HCT116 (cell line): ENCODE results near the gene CATSPERB. TPM values are rescaled to one million over a fixed set of nuclear protein-coding genes. Genes with fewer than 3 reads are reported as not detected.

Experiments
- ATAC-seq: fragments of 200-7000 bp; cut with Tn5 transposase; 2 replicates; pipeline ENCODE4 v1.9.1; 2020; ENCODE audit warnings: mild to moderate bottlenecking, moderate library complexity
- BruUV-seq: library from RNA; stranded (reverse); fragments of 400-500 nt; replicated peaks from 2 replicates; lab custom pipeline; 2021; lab: Mats Ljungman, UMichigan
- CTCF ChIA-PET: fragments of 300-600 bp; sonication (Branson Sonifier 250); formaldehyde crosslinking; loops from one replicate; lab custom pipeline; 2021; ENCODE audit warnings: antibody characterized with exemption; lab: Charles Lee
- POLR2A ChIA-PET: fragments of 300-600, 350-600 bp; sonication (Branson Sonifier 250); formaldehyde crosslinking; loops from one replicate; lab custom pipeline; 2021; ENCODE audit warnings: antibody characterized with exemption; lab: Charles Lee
- RAD21 ChIA-PET, 2 experiments: fragments of 300-600 bp; sonication (Branson Sonifier 250); formaldehyde crosslinking; loops; one replicate each; lab custom pipeline; 2023; ENCODE audit warnings: low total read pairs in 2 of 2; ENCODE audit not compliant: uncharacterized antibody in 2 of 2, unreplicated experiment in 2 of 2, low non-redundant PET in 1 of 2; lab: Charles Lee
- DNase-seq: peaks from one replicate; pipeline ENCODE4 v3.0.0-alpha.2; 2010; ENCODE audit warnings: low read depth, low spot score
- H2AFZ ChIP-seq: fragments of 200-600 bp; shearing (Covaris generic), sonication (generic); 2 replicates; pipeline ENCODE4 v1.6.1; 2017; ENCODE audit warnings: low read depth, mixed run types, mixed read lengths, antibody characterized with exemption, low read length; ENCODE audit not compliant: poor library complexity, severe bottlenecking
- H3K27ac ChIP-seq: 2 replicates; pipeline ENCODE4 v1.5.1; 2012; ENCODE audit warnings: low read depth, low read length
- H3K27me3 ChIP-seq: fragments of 200-600 bp; sonication (generic); 2 replicates; pipeline ENCODE4 v1.6.1; 2016; ENCODE audit warnings: mixed run types, low read length, mixed read lengths; ENCODE audit not compliant: insufficient read depth
- H3K36me3 ChIP-seq, 2 experiments: fragments of 200-500 bp in 1 of 2; fragments of 200-600 bp in 1 of 2; sonication (Bioruptor generic) in 1 of 2; sonication (generic) in 1 of 2; 2 replicates each; pipeline versions ENCODE4 v1.5.1 to v1.6.1; 2014 to 2016; ENCODE audit warnings: low read length in 2 of 2, inconsistent platforms in 1 of 2, mixed read lengths in 1 of 2, mixed run types in 1 of 2; ENCODE audit not compliant: insufficient read depth in 2 of 2, control insufficient read depth in 1 of 2
- H3K4me1 ChIP-seq, 2 experiments: fragments of 200-600 bp in 1 of 2; sonication (generic) in 1 of 2; 2 replicates each; pipeline versions ENCODE4 v1.5.1 to v1.6.1; 2012 to 2017; ENCODE audit warnings: low read length in 2 of 2, inconsistent platforms in 1 of 2, mild to moderate bottlenecking in 1 of 2, mixed read lengths in 1 of 2, mixed run types in 1 of 2, moderate library complexity in 1 of 2; ENCODE audit not compliant: insufficient read depth in 2 of 2, control insufficient read depth in 1 of 2
- H3K4me2 ChIP-seq: fragments of 200-600 bp; sonication (generic); 2 replicates; pipeline ENCODE4 v1.6.1; 2017; ENCODE audit warnings: mixed run types, low read length, mixed read lengths
- H3K4me3 ChIP-seq, 2 experiments: fragments of 200-600 bp in 1 of 2; sonication (generic) in 1 of 2; replicated peaks in 1 of 2; 2 replicates each; pipeline ENCODE4 v1.5.1; 2011 to 2016; ENCODE audit warnings: low read length in 2 of 2, control low read depth in 1 of 2, low read depth in 1 of 2, mild to moderate bottlenecking in 1 of 2, mixed read lengths in 1 of 2, mixed run types in 1 of 2
- H3K79me2 ChIP-seq: fragments of 200-600 bp; sonication (generic); 2 replicates; pipeline ENCODE4 v1.6.1; 2017; ENCODE audit warnings: mild to moderate bottlenecking, mixed run types, low read length, moderate library complexity, mixed read lengths; ENCODE audit not compliant: insufficient read depth
- H3K9ac ChIP-seq: fragments of 200-600 bp; sonication (generic); 2 replicates; pipeline ENCODE4 v1.6.1; 2016; ENCODE audit warnings: low read length, mixed read lengths
- H3K9me2 ChIP-seq: fragments of 200-600 bp; sonication (generic), shearing (Covaris generic); 2 replicates; pipeline ENCODE4 v1.6.1; 2017; ENCODE audit warnings: mixed run types, mild to moderate bottlenecking, moderate library complexity; ENCODE audit not compliant: insufficient read depth
- H3K9me3 ChIP-seq, 2 experiments: fragments of 200-500 bp in 1 of 2; fragments of 200-600 bp in 1 of 2; sonication (Bioruptor generic) in 1 of 2; sonication (generic) in 1 of 2; 2 replicates each; pipeline ENCODE4 v1.6.1; 2014 to 2017; ENCODE audit warnings: low read length in 2 of 2, mixed read lengths in 2 of 2, inconsistent platforms in 1 of 2, low read depth in 1 of 2, mild to moderate bottlenecking in 1 of 2, mixed run types in 1 of 2, moderate library complexity in 1 of 2; ENCODE audit not compliant: control insufficient read depth in 1 of 2, insufficient read depth in 1 of 2
- H4K20me1 ChIP-seq: fragments of 200-600 bp; sonication (generic), shearing (Covaris generic); 2 replicates; pipeline ENCODE4 v1.6.1; 2017; ENCODE audit warnings: mixed run types, mild to moderate bottlenecking, moderate library complexity; ENCODE audit not compliant: insufficient read depth
- CBX3 ChIP-seq: IDR thresholded peaks from 2 replicates; pipeline ENCODE4 v1.6.1; 2012; ENCODE audit warnings: low read depth
- CEBPB ChIP-seq: IDR thresholded peaks from 2 replicates; pipeline ENCODE4 v1.6.1; 2012; ENCODE audit warnings: low read depth
- EGR1 ChIP-seq: IDR thresholded peaks from 2 replicates; pipeline ENCODE4 v1.6.1; 2012; ENCODE audit warnings: low read depth
- ELF1 ChIP-seq: IDR thresholded peaks from 2 replicates; pipeline ENCODE4 v1.6.1; 2012; ENCODE audit warnings: low read depth, borderline replicate concordance
- EZH2 ChIP-seq: fragments of 200-600 bp; sonication (generic); IDR thresholded peaks from 2 replicates; pipeline ENCODE4 v1.6.1; 2017; ENCODE audit warnings: antibody characterized with exemption, mixed run types
- EZH2phosphoT487 ChIP-seq: fragments of 200-600 bp; IDR thresholded peaks from 2 replicates; pipeline ENCODE4 v1.6.1; 2018; ENCODE audit warnings: antibody characterized with exemption, borderline replicate concordance
- FOSL1 ChIP-seq: IDR thresholded peaks from 2 replicates; pipeline ENCODE4 v1.6.1; 2012; ENCODE audit warnings: low read depth
- POLR2A ChIP-seq: IDR thresholded peaks from 2 replicates; pipeline ENCODE4 v1.7.0; 2011; ENCODE audit warnings: borderline replicate concordance; ENCODE audit not compliant: insufficient read depth, insufficient read length; ENCODE audit errors: extremely low read depth
- POLR2AphosphoS5 ChIP-seq: IDR thresholded peaks from 2 replicates; pipeline ENCODE4 v1.6.1; 2011; ENCODE audit warnings: mild to moderate bottlenecking, low read depth, low read length, moderate library complexity
- RAD21 ChIP-seq: IDR thresholded peaks from 2 replicates; pipeline ENCODE4 v1.6.1; 2012; ENCODE audit warnings: low read depth, mild to moderate bottlenecking
- SIN3A ChIP-seq: IDR thresholded peaks from 2 replicates; pipeline ENCODE4 v1.6.1; 2012; ENCODE audit warnings: low read depth
- SP1 ChIP-seq: IDR thresholded peaks from 2 replicates; pipeline ENCODE4 v1.6.1; 2012; ENCODE audit warnings: low read depth
- SRF ChIP-seq: IDR thresholded peaks from 2 replicates; pipeline ENCODE4 v1.6.1; 2012; ENCODE audit warnings: low read depth
- YY1 ChIP-seq: IDR thresholded peaks from 2 replicates; pipeline ENCODE4 v1.6.1; 2011; ENCODE audit warnings: low read length, low read depth, moderate library complexity, mild to moderate bottlenecking; ENCODE audit not compliant: insufficient replicate concordance; ENCODE audit errors: extremely low read depth
- ZFX ChIP-seq: fragments of 450-650 bp; IDR thresholded peaks from 2 replicates; pipeline ENCODE4 v1.6.1; 2017
- ZNF274 ChIP-seq: fragments of 200-500 bp; sonication (Bioruptor generic); IDR thresholded peaks from 2 replicates; pipeline ENCODE4 v1.6.1; 2014; ENCODE audit warnings: mild to moderate bottlenecking, low read depth, low read length, inconsistent platforms
- intact Hi-C: fragments of 100-400 bp; cut with micrococcal nuclease; formaldehyde crosslinking; loops from 2 replicates; pipeline ENCODE4 v1.10.0; 2022
- total RNA-seq: library from RNA; stranded (reverse); gene quantifications from one replicate; pipeline ENCODE4 v1.2.1, GENCODE V29; 2021; ENCODE audit not compliant: unreplicated experiment
- TF ChIP-seq, protein P1 (sequence below): IDR thresholded peaks from 2 replicates; pipeline ENCODE4 v1.6.1; 2011; ENCODE audit warnings: mild to moderate bottlenecking, low read length, moderate library complexity; ENCODE audit not compliant: insufficient replicate concordance; ENCODE audit errors: extremely low read depth
- TF ChIP-seq, protein P2 (sequence below): IDR thresholded peaks from 2 replicates; pipeline ENCODE4 v1.6.1; 2012; ENCODE audit warnings: low read depth
- TF ChIP-seq, protein P3 (sequence below), 3 experiments: fragments of 200-600 bp in 1 of 3; sonication (generic) in 1 of 3; IDR thresholded peaks in 2 of 3; conservative IDR thresholded peaks in 1 of 3; 2 replicates each; pipeline ENCODE4 v1.5.1; 2012 to 2017; ENCODE audit warnings: low read depth in 2 of 3, low read length in 2 of 3, antibody characterized with exemption in 1 of 3, borderline replicate concordance in 1 of 3, control low read depth in 1 of 3, mild to moderate bottlenecking in 1 of 3, mixed read lengths in 1 of 3, mixed run types in 1 of 3, moderate library complexity in 1 of 3; ENCODE audit not compliant: insufficient read depth in 1 of 3
- TF ChIP-seq, protein P4 (sequence below): IDR thresholded peaks from 2 replicates; pipeline ENCODE4 v1.6.1; 2012

CATSPERB gene
- total RNA-seq, 1 experiment from 2014 or later = 0.74 TPM

DNA sequence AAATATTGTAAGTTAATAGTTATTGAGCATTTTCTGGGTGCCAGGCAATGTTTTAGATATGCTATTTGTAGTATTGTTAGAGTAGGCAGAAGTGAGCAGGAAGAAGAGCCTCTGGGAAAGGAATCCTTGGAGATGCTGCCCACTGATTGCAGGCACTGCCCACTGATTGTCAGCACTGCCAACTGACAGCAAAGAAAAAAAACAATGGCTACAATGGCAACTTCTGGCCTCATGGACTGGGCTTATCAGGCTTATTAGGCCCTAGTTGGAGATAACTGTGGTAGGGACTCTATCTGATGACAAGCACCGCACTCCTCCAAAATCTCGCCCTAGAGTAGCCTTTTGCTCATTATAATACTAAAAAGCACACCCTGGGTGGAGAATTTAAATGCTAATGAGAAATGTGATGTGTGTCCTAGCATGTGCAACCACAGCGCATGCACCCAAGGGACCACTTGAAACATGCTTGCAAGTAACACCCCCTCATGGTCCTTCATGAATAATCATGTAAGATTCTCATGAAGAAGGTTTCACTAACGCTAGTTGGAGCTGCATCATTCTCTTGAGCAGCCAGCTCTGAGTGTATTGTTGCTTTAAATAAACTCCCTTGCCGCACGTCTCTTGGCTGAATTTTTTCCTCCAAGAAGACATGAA, 118.3 kb downstream of the CATSPERB start:
- Histone ChIP-seq H3K79me2 (no peaks in the 10 kb centered on the region), H3K36me3 (no peaks in the 10 kb centered on the region), H3K9me2 (no peaks in the 10 kb centered on the region), H3K4me3 (no peak overlapping the region), H4K20me1 (no peaks in the 10 kb centered on the region), H3K9ac (no peak overlapping the region), H3K4me1 (peaks cover 3 to 14% of the 10 kb centered on the region in 2 experiments; a peak in 3 of 4 replicates), H3K4me2 (peak overlapping the region; percentile 54), H2AFZ (peak overlapping the region; percentile 67), H3K27ac (no peak overlapping the region; the same call in 1 of the 2 replicates), H3K27me3 (no peaks in the 10 kb centered on the region), H3K9me3 (no peaks in the 10 kb centered on the region)
- CTCF ChIA-PET = no interaction called here
- POLR2A ChIA-PET = no interaction called here
- TF ChIP-seq, protein P1, sequence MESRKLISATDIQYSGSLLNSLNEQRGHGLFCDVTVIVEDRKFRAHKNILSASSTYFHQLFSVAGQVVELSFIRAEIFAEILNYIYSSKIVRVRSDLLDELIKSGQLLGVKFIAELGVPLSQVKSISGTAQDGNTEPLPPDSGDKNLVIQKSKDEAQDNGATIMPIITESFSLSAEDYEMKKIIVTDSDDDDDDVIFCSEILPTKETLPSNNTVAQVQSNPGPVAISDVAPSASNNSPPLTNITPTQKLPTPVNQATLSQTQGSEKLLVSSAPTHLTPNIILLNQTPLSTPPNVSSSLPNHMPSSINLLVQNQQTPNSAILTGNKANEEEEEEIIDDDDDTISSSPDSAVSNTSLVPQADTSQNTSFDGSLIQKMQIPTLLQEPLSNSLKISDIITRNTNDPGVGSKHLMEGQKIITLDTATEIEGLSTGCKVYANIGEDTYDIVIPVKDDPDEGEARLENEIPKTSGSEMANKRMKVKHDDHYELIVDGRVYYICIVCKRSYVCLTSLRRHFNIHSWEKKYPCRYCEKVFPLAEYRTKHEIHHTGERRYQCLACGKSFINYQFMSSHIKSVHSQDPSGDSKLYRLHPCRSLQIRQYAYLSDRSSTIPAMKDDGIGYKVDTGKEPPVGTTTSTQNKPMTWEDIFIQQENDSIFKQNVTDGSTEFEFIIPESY = no peak
- TF ChIP-seq ZFX = no peak
- TF ChIP-seq YY1 = no peak
- TF ChIP-seq POLR2A = no peak
- TF ChIP-seq EZH2phosphoT487 = no peak
- no peak for TF ChIP-seq CEBPB
- no peak for TF ChIP-seq CBX3
- no peak for TF ChIP-seq EGR1
- no peak for TF ChIP-seq ELF1
- no peak for TF ChIP-seq SIN3A
- no peak for TF ChIP-seq RAD21
- no peak for TF ChIP-seq EZH2
- TF ChIP-seq POLR2AphosphoS5 = no peak
- no peak for TF ChIP-seq ZNF274
- no peak for TF ChIP-seq SRF
- TF ChIP-seq, protein P2, sequence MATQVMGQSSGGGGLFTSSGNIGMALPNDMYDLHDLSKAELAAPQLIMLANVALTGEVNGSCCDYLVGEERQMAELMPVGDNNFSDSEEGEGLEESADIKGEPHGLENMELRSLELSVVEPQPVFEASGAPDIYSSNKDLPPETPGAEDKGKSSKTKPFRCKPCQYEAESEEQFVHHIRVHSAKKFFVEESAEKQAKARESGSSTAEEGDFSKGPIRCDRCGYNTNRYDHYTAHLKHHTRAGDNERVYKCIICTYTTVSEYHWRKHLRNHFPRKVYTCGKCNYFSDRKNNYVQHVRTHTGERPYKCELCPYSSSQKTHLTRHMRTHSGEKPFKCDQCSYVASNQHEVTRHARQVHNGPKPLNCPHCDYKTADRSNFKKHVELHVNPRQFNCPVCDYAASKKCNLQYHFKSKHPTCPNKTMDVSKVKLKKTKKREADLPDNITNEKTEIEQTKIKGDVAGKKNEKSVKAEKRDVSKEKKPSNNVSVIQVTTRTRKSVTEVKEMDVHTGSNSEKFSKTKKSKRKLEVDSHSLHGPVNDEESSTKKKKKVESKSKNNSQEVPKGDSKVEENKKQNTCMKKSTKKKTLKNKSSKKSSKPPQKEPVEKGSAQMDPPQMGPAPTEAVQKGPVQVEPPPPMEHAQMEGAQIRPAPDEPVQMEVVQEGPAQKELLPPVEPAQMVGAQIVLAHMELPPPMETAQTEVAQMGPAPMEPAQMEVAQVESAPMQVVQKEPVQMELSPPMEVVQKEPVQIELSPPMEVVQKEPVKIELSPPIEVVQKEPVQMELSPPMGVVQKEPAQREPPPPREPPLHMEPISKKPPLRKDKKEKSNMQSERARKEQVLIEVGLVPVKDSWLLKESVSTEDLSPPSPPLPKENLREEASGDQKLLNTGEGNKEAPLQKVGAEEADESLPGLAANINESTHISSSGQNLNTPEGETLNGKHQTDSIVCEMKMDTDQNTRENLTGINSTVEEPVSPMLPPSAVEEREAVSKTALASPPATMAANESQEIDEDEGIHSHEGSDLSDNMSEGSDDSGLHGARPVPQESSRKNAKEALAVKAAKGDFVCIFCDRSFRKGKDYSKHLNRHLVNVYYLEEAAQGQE = no peak
- TF ChIP-seq FOSL1 = no peak
- TF ChIP-seq, protein P3, sequence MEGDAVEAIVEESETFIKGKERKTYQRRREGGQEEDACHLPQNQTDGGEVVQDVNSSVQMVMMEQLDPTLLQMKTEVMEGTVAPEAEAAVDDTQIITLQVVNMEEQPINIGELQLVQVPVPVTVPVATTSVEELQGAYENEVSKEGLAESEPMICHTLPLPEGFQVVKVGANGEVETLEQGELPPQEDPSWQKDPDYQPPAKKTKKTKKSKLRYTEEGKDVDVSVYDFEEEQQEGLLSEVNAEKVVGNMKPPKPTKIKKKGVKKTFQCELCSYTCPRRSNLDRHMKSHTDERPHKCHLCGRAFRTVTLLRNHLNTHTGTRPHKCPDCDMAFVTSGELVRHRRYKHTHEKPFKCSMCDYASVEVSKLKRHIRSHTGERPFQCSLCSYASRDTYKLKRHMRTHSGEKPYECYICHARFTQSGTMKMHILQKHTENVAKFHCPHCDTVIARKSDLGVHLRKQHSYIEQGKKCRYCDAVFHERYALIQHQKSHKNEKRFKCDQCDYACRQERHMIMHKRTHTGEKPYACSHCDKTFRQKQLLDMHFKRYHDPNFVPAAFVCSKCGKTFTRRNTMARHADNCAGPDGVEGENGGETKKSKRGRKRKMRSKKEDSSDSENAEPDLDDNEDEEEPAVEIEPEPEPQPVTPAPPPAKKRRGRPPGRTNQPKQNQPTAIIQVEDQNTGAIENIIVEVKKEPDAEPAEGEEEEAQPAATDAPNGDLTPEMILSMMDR (IDR thresholded peaks at IDR 0.05 in 2 of 3, conservative IDR thresholded peaks at IDR 0.05 in 1 of 3; ENCODE audit: borderline replicate concordance in 1 of 3, insufficient read depth in 1 of 3, low read depth in 2 of 3, low read length in 2 of 3) = no peak
- no peak for TF ChIP-seq SP1
- TF ChIP-seq, protein P4, sequence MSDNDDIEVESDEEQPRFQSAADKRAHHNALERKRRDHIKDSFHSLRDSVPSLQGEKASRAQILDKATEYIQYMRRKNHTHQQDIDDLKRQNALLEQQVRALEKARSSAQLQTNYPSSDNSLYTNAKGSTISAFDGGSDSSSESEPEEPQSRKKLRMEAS = no peak
- no TSS peak for BruUV-seq
- RAD21 ChIA-PET = no interaction called here
- intact Hi-C loops = no loop called here
- DNase-seq = no peak
- ATAC-seq = peak; percentile 32; the same call in 1 of the 2 replicates
